GM23338 (cell line): ENCODE data around the gene KBTBD12. TPM values are rescaled to one million over a fixed set of nuclear protein-coding genes. Genes with fewer than 3 reads are reported as not detected.

Experiments
- ATAC-seq: fragments of 200-7000 bp; cut with Tn5 transposase; 3 replicates; pipeline ENCODE4 v1.9.1; 2020
- DNase-seq: peaks from one replicate; pipeline ENCODE4 v3.0.0-alpha.2; 2015; ENCODE audit warnings: low spot score
- H2AFZ ChIP-seq: fragments of 200-600 bp; sonication (generic); 2 replicates; pipeline ENCODE4 v1.8.0; 2016; ENCODE audit warnings: antibody characterized with exemption, mild to moderate bottlenecking, moderate library complexity
- H3F3A ChIP-seq: fragments of 200-600 bp; sonication (generic); replicated peaks from 2 replicates; pipeline ENCODE4 v1.8.0; 2017; ENCODE audit warnings: antibody characterized with exemption, mixed run types, low read depth
- H3K27ac ChIP-seq: fragments of 200-600 bp; sonication (generic); 2 replicates; pipeline ENCODE4 v1.6.1; 2016; ENCODE audit warnings: low read depth
- H3K27me3 ChIP-seq: fragments of 200-600 bp; sonication (generic); 2 replicates; pipeline ENCODE4 v1.8.0; 2016; ENCODE audit warnings: mild to moderate bottlenecking, mixed run types, moderate library complexity; ENCODE audit not compliant: insufficient read depth
- H3K36me3 ChIP-seq: fragments of 200-600 bp; sonication (generic); 2 replicates; pipeline ENCODE4 v1.8.0; 2016; ENCODE audit warnings: mild to moderate bottlenecking; ENCODE audit not compliant: insufficient read depth
- H3K4me1 ChIP-seq: fragments of 200-600 bp; sonication (generic); 2 replicates; pipeline ENCODE4 v1.8.0; 2016; ENCODE audit warnings: mild to moderate bottlenecking, moderate library complexity; ENCODE audit not compliant: insufficient read depth
- H3K4me2 ChIP-seq: fragments of 200-600 bp; sonication (generic); 2 replicates; pipeline ENCODE4 v1.7.1; 2017; ENCODE audit warnings: mixed run types
- H3K4me3 ChIP-seq: fragments of 200-600 bp; sonication (generic); 2 replicates; pipeline ENCODE4 v1.6.1; 2016; ENCODE audit warnings: mixed run types
- H3K79me2 ChIP-seq: fragments of 200-600 bp; sonication (generic); replicated peaks from 2 replicates; pipeline ENCODE4 v1.8.0; 2017; ENCODE audit warnings: mild to moderate bottlenecking; ENCODE audit not compliant: insufficient read depth
- H3K9me2 ChIP-seq: fragments of 200-600 bp; sonication (generic); 2 replicates; pipeline ENCODE4 v1.8.0; 2017; ENCODE audit not compliant: insufficient read depth
- H4K20me1 ChIP-seq: fragments of 200-600 bp; sonication (generic); replicated peaks from 2 replicates; pipeline ENCODE4 v1.8.0; 2017; ENCODE audit warnings: mild to moderate bottlenecking; ENCODE audit not compliant: insufficient read depth
- H3K27ac Mint-ChIP-seq: 2 replicates; pipeline ENCODE4 v1.8.0; 2020; ENCODE audit warnings: inconsistent platforms, mild to moderate bottlenecking, moderate library complexity, mixed read lengths
- H3K27me3 Mint-ChIP-seq: 3 replicates; pipeline ENCODE4 v1.8.0; 2022; ENCODE audit warnings: low read depth, mild to moderate bottlenecking, moderate library complexity, mixed read lengths, inconsistent platforms; ENCODE audit not compliant: insufficient read depth, poor library complexity
- H3K36me3 Mint-ChIP-seq: 3 replicates; pipeline ENCODE4 v1.8.0; 2021; ENCODE audit warnings: low read depth, mild to moderate bottlenecking, inconsistent platforms, moderate library complexity, mixed read lengths
- H3K4me1 Mint-ChIP-seq: 3 replicates; pipeline ENCODE4 v1.8.0; 2020; ENCODE audit warnings: mild to moderate bottlenecking, inconsistent platforms, mixed read lengths
- H3K4me3 Mint-ChIP-seq: 3 replicates; pipeline ENCODE4 v1.8.0; 2021; ENCODE audit warnings: moderate library complexity, mild to moderate bottlenecking, inconsistent platforms, mixed read lengths
- H3K9me3 Mint-ChIP-seq: 3 replicates; pipeline ENCODE4 v1.8.0; 2020; ENCODE audit warnings: moderate library complexity, mild to moderate bottlenecking, inconsistent platforms, mixed read lengths
- CREB1 ChIP-seq: fragments of 250-450 bp; sonication (Bioruptor Pico); IDR thresholded peaks from 2 replicates; pipeline ENCODE4 v1.5.0; 2020; ENCODE audit warnings: low read depth, mild to moderate bottlenecking, moderate library complexity
- JUNB ChIP-seq: IDR thresholded peaks from one replicate; pipeline ENCODE4 v1.6.1; 2016; ENCODE audit warnings: antibody characterized with exemption; ENCODE audit not compliant: unreplicated experiment
- REST ChIP-seq: IDR thresholded peaks from one replicate; pipeline ENCODE4 v1.6.1; 2018; ENCODE audit warnings: antibody characterized with exemption; ENCODE audit not compliant: unreplicated experiment
- STAT1 ChIP-seq: IDR thresholded peaks from one replicate; pipeline ENCODE4 v1.6.1; 2016; ENCODE audit warnings: antibody characterized with exemption; ENCODE audit not compliant: unreplicated experiment
- ZNF462 ChIP-seq: fragments of 250-450 bp; sonication (Bioruptor Pico); IDR thresholded peaks from 2 replicates; pipeline ENCODE4 v1.5.0; 2020; ENCODE audit warnings: mild to moderate bottlenecking, moderate library complexity
- polyA plus RNA-seq: library from polyadenylated mRNA; unstranded; fragments of >200 nt; fragmentation: Nextera tagmentation; extraction: Ambion mirVana; gene quantifications from 2 replicates; pipeline ENCODE4 v1.2.1, GENCODE V29; 2016
- total RNA-seq: library from RNA; depleted of rRNA; stranded (reverse); fragments of >200 nt; shearing (Covaris generic); gene quantifications from 2 replicates; pipeline ENCODE4 v1.2.3, GENCODE V29; 2014

KBTBD12 gene
- total and polyA plus RNA-seq, 2 experiments from 2014 or later, result 0.53 to 0.69 TPM

- TF ChIP-seq ZNF462 (CRISPR knock-in tag), result no peak
- no peak for TF ChIP-seq JUNB
Observed at GRCh38 chr3:127961963-127962362, 46.9 kb downstream of the KBTBD12 start (continued).

- H3K27me3 ChIP-seq, result no peaks in the 10 kb centered on the region
- no peak overlapping the region for H2AFZ ChIP-seq
- DNase-seq (no peak), ATAC-seq (no peak)
- H3K9me2 ChIP-seq, result no peaks in the 10 kb centered on the region
- Mint-ChIP-seq H3K27ac (no peak overlapping the region), H3K27me3 (no peaks in the 10 kb centered on the region), H3K4me3 (no peak overlapping the region), H3K9me3 (peaks cover 2% of the 10 kb centered on the region; the same call in 1 of the 3 replicates), H3K4me1 (peaks cover 10% of the 10 kb centered on the region; the same call in 2 of the 3 replicates), H3K36me3 (no peaks in the 10 kb centered on the region)
- no peaks in the 10 kb centered on the region for H3K36me3 ChIP-seq
- H3K27ac ChIP-seq, result no peak overlapping the region
- no peaks in the 10 kb centered on the region for H3K79me2 ChIP-seq
- H3K4me1 ChIP-seq, result peaks cover 6% of the 10 kb centered on the region
- no peaks in the 10 kb centered on the region for H4K20me1 ChIP-seq
- H3K4me3 ChIP-seq, result no peak overlapping the region
- H3K4me2 ChIP-seq, result no peak overlapping the region
- H3F3A ChIP-seq, result no peaks in the 10 kb centered on the region
- TF ChIP-seq ZNF462 (CRISPR knock-in tag) (no peak), STAT1 (no peak), CREB1 (no peak), REST (no peak)
Observed at GRCh38 chr3:127962937-127963336, 47.9 kb downstream of the KBTBD12 start.
